ENCODE results near the gene FERMT3.

Gene FERMT3

GRCh38 chr11:64249038-64249437 is 42.5 kb downstream of the FERMT3 start:
- no peak overlapping the region for H3K4me3 ChIP-seq (ENCODE audit: control insufficient read depth, low read depth, low read length)
- TF ChIP-seq CTCF (IDR thresholded peaks at IDR 0.05; ENCODE audit: control insufficient read depth, insufficient read depth, low read depth, low read length, missing control alignments): no peak
- DNase-seq (ENCODE audit: low read depth): no peak

DNA sequence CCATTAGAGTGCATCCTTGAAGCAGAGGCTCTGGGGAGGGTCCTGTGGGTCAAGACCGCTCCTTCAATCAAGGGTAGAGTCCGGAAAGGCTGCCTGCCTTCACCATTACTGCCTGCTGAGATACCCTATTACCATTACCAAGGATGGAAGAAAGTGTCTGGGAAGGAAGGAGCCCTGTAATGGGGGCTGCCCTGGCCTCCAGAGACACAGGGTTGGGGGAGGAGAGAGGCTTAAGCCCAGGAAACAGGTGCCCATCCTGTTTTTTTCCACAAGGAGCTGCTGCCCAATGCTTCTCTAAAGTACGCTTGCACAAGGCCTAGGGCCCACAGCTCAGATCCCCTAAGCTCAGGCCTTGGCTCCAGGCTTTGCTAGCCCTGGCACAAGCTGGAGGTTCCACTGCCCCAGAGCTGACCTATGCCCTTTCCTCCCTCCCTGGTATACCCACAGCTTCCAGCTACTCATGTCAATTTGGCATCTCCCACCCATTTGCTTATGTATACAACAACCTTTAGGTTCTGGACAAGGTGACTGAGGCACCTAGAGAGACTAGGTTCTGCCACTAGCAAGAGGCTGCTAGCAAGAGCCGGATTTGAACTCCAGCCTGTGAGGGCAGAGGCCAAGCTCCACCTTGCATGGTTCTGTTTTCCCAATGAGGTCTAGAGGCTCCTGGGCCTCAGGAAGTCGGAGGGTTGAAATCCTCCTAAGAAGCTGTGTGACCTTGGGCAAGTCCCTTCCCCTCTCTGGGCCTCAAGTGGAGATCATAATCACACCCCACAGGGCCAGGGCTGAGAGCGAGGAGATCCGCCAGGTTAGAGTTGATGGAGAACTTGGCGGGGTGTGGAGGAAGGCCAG is 43.3 kb downstream of the FERMT3 start:
- DNase-seq (ENCODE audit: low read depth): no peak
- TF ChIP-seq CTCF (IDR thresholded peaks at IDR 0.05; ENCODE audit: control insufficient read depth, insufficient read depth, low read depth, low read length, missing control alignments): no peak

DNA sequence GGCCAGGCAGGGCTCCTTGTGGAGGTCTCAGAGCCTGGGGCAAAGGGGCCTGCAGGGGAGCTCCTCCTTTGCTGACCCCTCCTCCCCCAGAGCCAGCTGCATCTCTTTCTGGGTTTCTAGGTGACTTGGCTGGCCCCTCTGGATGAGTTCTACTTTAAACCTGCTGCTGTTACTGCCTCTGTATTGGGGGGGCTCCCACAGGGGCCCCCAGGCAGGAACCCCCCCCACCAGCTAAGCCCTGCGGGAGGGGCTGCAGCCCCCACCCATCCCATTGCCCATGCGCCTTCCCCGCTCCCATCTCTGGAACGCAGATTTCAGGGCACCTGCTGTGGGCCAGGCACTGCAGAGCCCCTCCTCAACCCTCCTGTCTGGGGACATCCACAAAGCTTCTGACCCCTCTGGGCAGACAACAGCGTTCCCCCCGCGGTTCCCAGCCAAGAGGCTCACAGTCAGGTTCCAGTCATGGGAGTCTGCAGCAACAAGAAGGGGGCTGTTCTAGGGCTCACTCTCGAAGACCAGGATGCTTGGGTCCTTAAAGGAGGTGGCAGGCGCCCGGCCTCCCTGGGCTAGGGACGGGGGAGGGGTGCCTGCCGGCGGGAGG is 44.0 kb downstream of the FERMT3 start:
- TF ChIP-seq CTCF (IDR thresholded peaks at IDR 0.05; ENCODE audit: control insufficient read depth, insufficient read depth, low read depth, low read length, missing control alignments): no peak
- DNase-seq (ENCODE audit: low read depth): no peak
- peak overlapping the region; percentile 66 for H3K4me3 ChIP-seq (ENCODE audit: control insufficient read depth, low read depth, low read length)

More for the DNA sequence above, 43.3 kb downstream of the FERMT3 start:
- H3K4me3 ChIP-seq (ENCODE audit: control insufficient read depth, low read depth, low read length): no peak overlapping the region

GRCh38 chr11:64251016-64251752 is 44.7 kb downstream of the FERMT3 start, which contains the start of gene PLCB3:
Gene PLCB3 (plus strand): TSS chr11:64251530. CDS start chr11:64251650, 120 bp downstream.
- TF ChIP-seq CTCF (IDR thresholded peaks at IDR 0.05; ENCODE audit: control insufficient read depth, insufficient read depth, low read depth, low read length, missing control alignments): peak; percentile 50
- DNase-seq (ENCODE audit: low read depth): no peak
- H3K4me3 ChIP-seq (ENCODE audit: control insufficient read depth, low read depth, low read length): peak within 1 kb of the TSS; percentile 92

DNA sequence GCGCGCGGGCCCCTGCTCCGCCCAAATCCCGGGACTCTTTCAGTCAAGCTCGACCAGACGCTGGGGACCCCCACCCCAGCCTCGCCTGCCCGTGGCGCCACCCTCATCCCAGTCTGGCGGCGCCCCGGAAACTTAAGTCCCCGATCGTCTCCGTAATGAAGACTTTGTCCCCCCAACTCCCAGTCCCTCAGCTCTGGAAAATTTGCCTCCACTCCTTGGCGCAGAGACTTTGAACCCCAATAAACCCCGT is 45.2 kb downstream of the FERMT3 start:
- no peak for DNase-seq (ENCODE audit: low read depth)
- peak overlapping the region; percentile 92 for H3K4me3 ChIP-seq (ENCODE audit: control insufficient read depth, low read depth, low read length)
- no peak for TF ChIP-seq CTCF (IDR thresholded peaks at IDR 0.05; ENCODE audit: control insufficient read depth, insufficient read depth, low read depth, low read length, missing control alignments)

- no peak for DNase-seq (ENCODE audit: low read depth)
- H3K4me3 ChIP-seq (ENCODE audit: control insufficient read depth, low read depth, low read length): peak overlapping the region; percentile 92
- TF ChIP-seq CTCF (IDR thresholded peaks at IDR 0.05; ENCODE audit: control insufficient read depth, insufficient read depth, low read depth, low read length, missing control alignments): peak; percentile 58
Observed at GRCh38 chr11:64252003-64252872, 45.7 kb downstream of the FERMT3 start.

Data from AG09309 (cell line).